Hematopoietic multipotent progenitor cell treated with erythropoietin and hydrocortisone succinate and interleukin-3 and kit ligand, for 8 days (in vitro differentiated cells): ENCODE results near the gene ATP2A1.
"Not testable (repeated sequence)": the region's sequence is repeated elsewhere in the genome, so short reads cannot be mapped to it uniquely, and the experiment has no call there.

Experiments
- DNase-seq: peaks from one replicate; pipeline ENCODE4 v3.0.0-alpha.2; 2015

Gene ATP2A1

DNA sequence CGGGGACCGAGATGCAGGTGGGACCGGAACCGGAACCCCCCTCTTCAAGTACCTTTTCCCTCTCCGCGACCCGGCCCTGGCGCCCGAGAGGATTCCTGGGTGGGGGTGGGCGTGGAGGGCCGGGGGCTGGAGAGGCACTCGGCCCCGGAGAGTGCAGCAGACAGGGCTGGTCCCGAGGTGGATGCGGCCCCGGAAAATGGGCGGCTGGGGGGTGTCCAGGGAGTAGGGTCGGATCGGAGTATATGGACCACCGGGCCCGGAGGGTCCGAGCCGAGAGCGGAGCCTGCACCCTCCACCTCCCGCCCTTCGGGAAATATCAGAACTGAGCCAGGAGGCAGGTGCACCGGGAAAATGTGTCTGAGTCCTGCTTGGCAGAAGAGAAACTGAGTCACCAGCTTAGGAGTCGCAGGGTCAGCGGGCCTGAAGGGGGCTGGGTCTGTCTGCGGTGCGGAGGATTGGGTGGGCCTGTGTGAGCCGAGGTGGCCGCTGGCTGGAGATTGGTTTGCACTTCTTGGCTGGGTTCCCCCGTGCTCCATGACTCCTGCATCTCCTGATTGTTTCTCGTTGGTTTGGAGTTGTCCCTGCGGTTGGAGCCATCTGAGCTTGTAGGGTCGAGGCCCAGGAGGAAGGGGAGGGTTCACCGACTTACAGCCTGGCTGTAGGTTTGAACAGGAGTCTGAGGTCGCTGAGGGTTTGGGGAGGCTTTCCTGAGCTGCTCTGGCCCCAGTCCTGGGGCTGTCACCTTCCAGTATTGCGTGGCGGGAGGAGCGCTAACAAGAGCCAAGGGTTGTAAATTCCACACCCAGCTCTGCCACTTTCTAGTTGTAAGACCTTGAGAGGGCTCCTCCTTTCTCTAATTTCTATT lies 14.1 kb upstream of the ATP2A1 start:
- peak; percentile 27 for DNase-seq

DNA sequence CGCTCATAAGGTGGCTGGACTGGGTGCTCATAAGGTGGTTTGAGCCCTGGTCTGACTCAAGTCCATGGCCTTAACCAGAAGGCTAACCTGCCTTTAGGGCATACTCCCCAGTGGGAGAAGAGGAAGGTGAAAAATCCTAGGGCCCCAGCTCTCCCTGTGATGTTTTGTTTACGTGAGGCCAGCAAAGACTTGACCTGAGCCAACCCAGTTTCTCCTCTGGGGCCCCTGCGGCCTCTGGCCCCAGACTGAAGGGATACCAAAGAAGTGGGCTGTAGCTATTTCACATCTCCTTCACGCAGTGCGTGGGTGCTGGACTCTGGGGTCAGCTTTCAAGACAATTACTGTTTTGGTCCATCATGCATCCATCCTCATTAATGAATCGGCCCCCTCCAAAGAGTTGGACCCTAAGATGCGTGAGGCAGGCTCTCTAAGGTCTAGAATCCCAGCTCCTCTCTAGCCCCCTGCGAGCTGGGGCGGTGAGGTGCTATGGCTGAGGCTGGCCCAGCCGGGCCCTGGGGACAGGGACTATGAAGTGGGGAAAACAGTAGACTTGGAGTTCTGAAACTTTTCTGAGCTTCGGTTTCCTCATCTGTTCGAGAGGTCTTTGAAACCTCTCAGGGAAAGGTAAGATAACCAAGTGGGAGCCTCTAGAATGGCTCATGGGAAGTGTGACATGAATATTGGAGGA lies 13.1 kb upstream of the ATP2A1 start:
- DNase-seq, result no peak

- DNase-seq, result no peak
These were observed 12.4 kb upstream of the ATP2A1 start for GRCh38 chr16:28865722-28866453.

GRCh38 chr16:28866454-28866804 lies 11.9 kb upstream of the ATP2A1 start:
- DNase-seq, result no peak

DNA sequence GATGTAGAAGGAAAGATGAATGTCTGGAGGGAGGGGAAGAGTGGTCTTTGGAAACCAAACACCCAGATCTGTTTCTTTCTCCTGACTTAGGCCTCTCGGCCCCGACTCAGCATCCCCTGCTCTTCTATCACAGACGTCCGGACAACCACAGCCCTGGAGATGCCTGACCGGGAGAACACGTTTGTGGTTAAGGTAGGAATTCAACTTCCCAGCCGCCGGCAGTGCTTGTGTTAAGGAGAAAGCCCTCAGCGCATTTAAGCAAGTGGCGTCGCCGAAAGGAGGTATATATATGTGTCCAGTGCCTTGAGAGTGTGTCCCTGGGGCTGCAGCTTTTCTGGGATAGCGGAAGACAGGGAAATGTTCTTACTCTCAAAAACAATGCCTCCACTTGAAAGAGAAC lies 11.0 kb upstream of the ATP2A1 start:
- no peak for DNase-seq

- not testable (repeated sequence) for DNase-seq
These were observed 10.6 kb upstream of the ATP2A1 start for GRCh38 chr16:28867646-28868045.

GRCh38 chr16:28869201-28869600 lies 9.1 kb upstream of the ATP2A1 start:
- DNase-seq, result no peak

- DNase-seq, result no peak
These were observed 5.3 kb upstream of the ATP2A1 start for GRCh38 chr16:28872952-28873351.

GRCh38 chr16:28873543-28874201 lies 4.6 kb upstream of the ATP2A1 start:
- peak; percentile 55 for DNase-seq

DNA sequence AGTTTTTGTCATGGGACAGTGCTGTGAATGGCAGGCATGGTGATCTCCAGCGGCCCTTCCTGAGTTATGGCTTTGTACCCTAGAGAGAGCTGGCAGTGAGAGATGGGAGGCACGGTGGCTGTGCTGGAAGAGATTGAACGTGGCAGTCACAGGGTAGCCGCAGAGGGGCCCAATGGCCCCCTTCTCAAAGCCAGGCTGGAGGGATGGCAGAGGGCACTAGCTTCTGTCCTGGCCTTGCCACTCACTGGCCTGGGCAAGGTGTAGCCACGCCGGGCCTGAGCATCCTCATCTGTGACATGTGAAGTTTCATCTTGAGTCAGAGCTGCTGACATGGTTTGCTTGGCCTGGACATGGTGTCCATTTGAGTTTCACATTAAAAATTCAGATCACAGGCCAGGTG lies 3.9 kb upstream of the ATP2A1 start:
- no peak for DNase-seq

GRCh38 chr16:28875134-28876018 lies 2.9 kb upstream of the ATP2A1 start:
- DNase-seq, result no peak

- no peak for DNase-seq
These were observed 2.1 kb upstream of the ATP2A1 start for GRCh38 chr16:28876019-28876659.

GRCh38 chr16:28876973-28877654 lies 1.2 kb upstream of the ATP2A1 start:
- no peak for DNase-seq

DNA sequence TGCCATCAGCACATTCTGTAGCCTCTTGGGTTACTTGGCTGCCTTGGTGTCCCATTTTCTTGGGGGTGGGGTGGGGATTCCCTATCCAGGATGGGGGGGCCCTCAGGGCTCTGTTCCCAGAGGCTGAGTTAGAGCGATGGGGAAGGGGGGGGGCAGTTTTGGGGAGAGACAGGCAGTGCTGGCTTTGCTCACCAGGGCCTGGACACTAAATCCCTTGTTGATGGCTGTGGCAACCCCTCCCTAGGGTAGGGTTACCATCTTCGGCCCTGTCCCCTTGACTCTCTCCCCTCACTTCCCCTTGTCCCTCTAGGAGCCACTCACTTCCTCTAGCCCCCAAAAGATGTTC lies 660 bp upstream of the ATP2A1 start:
- no peak for DNase-seq

GRCh38 chr16:28879261-28879840 lies 1.1 kb downstream of the ATP2A1 start:
- DNase-seq, result no peak

- peak; percentile 89 for DNase-seq
These were observed 1.7 kb downstream of the ATP2A1 start for GRCh38 chr16:28879841-28880588.

DNA sequence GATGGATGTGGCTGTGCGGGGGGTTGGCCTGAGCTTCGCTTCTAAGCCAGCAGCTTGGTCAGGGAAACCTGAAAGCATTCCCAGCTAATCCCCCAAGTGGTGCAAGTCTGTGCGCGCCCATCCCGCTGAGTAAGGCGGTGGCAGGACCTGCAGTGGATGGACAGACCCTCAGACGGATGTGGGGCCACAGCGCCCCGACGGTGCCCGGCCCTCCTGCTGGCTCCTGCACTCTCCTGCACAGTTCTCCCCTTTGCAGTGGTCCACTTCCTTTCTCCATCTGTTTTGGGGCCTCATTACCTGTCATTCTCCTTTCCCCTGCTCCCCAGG lies 2.3 kb downstream of the ATP2A1 start:
- no peak for DNase-seq

GRCh38 chr16:28880955-28881354 lies 2.7 kb downstream of the ATP2A1 start:
- DNase-seq, result no peak

GRCh38 chr16:28881565-28881964 lies 3.3 kb downstream of the ATP2A1 start:
- not testable (repeated sequence) for DNase-seq

GRCh38 chr16:28882551-28883160 lies 4.4 kb downstream of the ATP2A1 start:
- DNase-seq, result no peak
